H1 (cell line): ENCODE measurements around the gene AP2B1. TPM values are rescaled to one million over a fixed set of nuclear protein-coding genes. Genes with fewer than 3 reads are reported as not detected.

Source experiments
- CTCF ChIA-PET: fragments of 300-600 bp; sonication (Branson Sonifier 250); formaldehyde crosslinking; loops from one replicate; lab custom pipeline; 2021; ENCODE audit not compliant: partially characterized antibody; lab: Charles Lee
- POLR2A ChIA-PET: fragments of 300-600 bp; sonication (Branson Sonifier 250); formaldehyde crosslinking; loops from one replicate; lab custom pipeline; 2021; ENCODE audit warnings: inconsistent platforms; ENCODE audit not compliant: partially characterized antibody; lab: Charles Lee
- DNase-seq, 2 experiments: peaks; one replicate each; pipeline versions ENCODE4 v3.0.0 to v3.0.0-alpha.2; 2010 to 2022; ENCODE audit warnings: low spot score in 2 of 2, low read depth in 1 of 2, mixed read lengths in 1 of 2
- FAIRE-seq: peaks from 2 replicates; lab custom pipeline; 2011; peaks lifted over from hg19 to GRCh38; lab: Jason Lieb, UNC
- H2AFZ ChIP-seq: 2 replicates; pipeline ENCODE4 v1.8.1; 2012; ENCODE audit warnings: low read length, inconsistent platforms
- H2AK5ac ChIP-seq: 2 replicates; pipeline ENCODE4 v1.6.1; 2013; ENCODE audit warnings: low read depth, low read length
- H2BK120ac ChIP-seq: replicated peaks from 2 replicates; pipeline ENCODE3; 2013; ENCODE audit warnings: low read depth, low read length, inconsistent platforms
- H2BK12ac ChIP-seq: 2 replicates; pipeline ENCODE4 v1.6.1; 2013; ENCODE audit warnings: low read depth, low read length
- H2BK15ac ChIP-seq: 2 replicates; pipeline ENCODE4 v1.6.1; 2013; ENCODE audit warnings: low read length
- H2BK20ac ChIP-seq: 2 replicates; pipeline ENCODE4 v1.6.1; 2013; ENCODE audit warnings: low read length
- H2BK5ac ChIP-seq: 2 replicates; pipeline ENCODE4 v1.6.1; 2013; ENCODE audit warnings: low read depth, low read length
- H3K14ac ChIP-seq: 2 replicates; pipeline ENCODE4 v1.6.1; 2013; ENCODE audit warnings: inconsistent platforms; ENCODE audit not compliant: insufficient read length
- H3K18ac ChIP-seq: 2 replicates; pipeline ENCODE4 v1.6.1; 2013; ENCODE audit warnings: low read length; ENCODE audit errors: extremely low read depth
- H3K23ac ChIP-seq: 2 replicates; pipeline ENCODE4 v1.6.1; 2013; ENCODE audit warnings: inconsistent platforms; ENCODE audit not compliant: insufficient read length
- H3K23me2 ChIP-seq: 2 replicates; pipeline ENCODE4 v1.6.1; 2013; ENCODE audit warnings: low read depth, low read length
- H3K27ac ChIP-seq: 2 replicates; pipeline ENCODE4 v1.6.1; 2011; ENCODE audit warnings: low read depth, low read length, inconsistent platforms
- H3K27me3 ChIP-seq, 4 experiments: replicated peaks in 1 of 4; 1 replicate in 1 of 4; 2 replicates in 3 of 4; pipeline versions ENCODE4 v1.6.1 to v1.8.1; 2011 to 2013; ENCODE audit warnings: low read length in 3 of 4, mild to moderate bottlenecking in 3 of 4, inconsistent platforms in 2 of 4, mixed read lengths in 2 of 4, moderate library complexity in 1 of 4; ENCODE audit not compliant: control insufficient read depth in 3 of 4, insufficient read depth in 3 of 4; ENCODE audit errors: extremely low read depth in 1 of 4
- H3K36me3 ChIP-seq, 4 experiments: 2 replicates each; pipeline versions ENCODE4 v1.6.1 to v1.8.1; 2011 to 2013; ENCODE audit warnings: mild to moderate bottlenecking in 4 of 4, low read length in 3 of 4, moderate library complexity in 2 of 4, control low read depth in 1 of 4, inconsistent platforms in 1 of 4; ENCODE audit not compliant: insufficient read depth in 4 of 4, control insufficient read depth in 2 of 4
- H3K4ac ChIP-seq: replicated peaks from 2 replicates; pipeline ENCODE3; 2013; ENCODE audit warnings: low read length, low read depth, mixed read lengths, inconsistent platforms; ENCODE audit not compliant: insufficient read length
- H3K4me1 ChIP-seq, 4 experiments: replicated peaks in 1 of 4; 1 replicate in 1 of 4; 2 replicates in 3 of 4; pipeline versions ENCODE4 v1.6.1 to v1.8.1; 2011 to 2013; ENCODE audit warnings: low read length in 3 of 4, inconsistent platforms in 2 of 4, mixed read lengths in 1 of 4; ENCODE audit not compliant: insufficient read depth in 4 of 4, control insufficient read depth in 3 of 4
- H3K4me2 ChIP-seq, 2 experiments: 2 replicates each; pipeline versions ENCODE4 v1.6.1 to v1.8.1; 2011 to 2013; ENCODE audit warnings: low read depth in 2 of 2, low read length in 2 of 2, control low read depth in 1 of 2, inconsistent platforms in 1 of 2, mild to moderate bottlenecking in 1 of 2; ENCODE audit not compliant: insufficient read depth in 1 of 2
- H3K4me3 ChIP-seq, 4 experiments: fragments of 200-600, 300-600 bp in 1 of 4; sonication (generic), shearing (Covaris generic), sonication (Bioruptor Twin) in 1 of 4; 2 replicates each; pipeline versions ENCODE4 v1.5.1 to v1.8.1; 2011 to 2016; ENCODE audit warnings: low read length in 4 of 4, low read depth in 3 of 4, control low read depth in 2 of 4, inconsistent platforms in 2 of 4, mild to moderate bottlenecking in 2 of 4, mixed read lengths in 1 of 4, moderate library complexity in 1 of 4; ENCODE audit not compliant: insufficient read depth in 2 of 4; ENCODE audit errors: extremely low read depth in 1 of 4
- H3K56ac ChIP-seq: replicated peaks from 2 replicates; pipeline ENCODE3; 2013; ENCODE audit warnings: low read depth, mild to moderate bottlenecking, mixed read lengths, low read length, inconsistent platforms; ENCODE audit not compliant: insufficient read length
- H3K79me1 ChIP-seq: 2 replicates; pipeline ENCODE4 v1.6.1; 2013; ENCODE audit warnings: low read depth, low read length, control low read depth
- H3K79me2 ChIP-seq, 2 experiments: 2 replicates each; pipeline versions ENCODE4 v1.6.1 to v1.8.1; 2012 to 2013; ENCODE audit warnings: low read length in 2 of 2, mild to moderate bottlenecking in 2 of 2, inconsistent platforms in 1 of 2; ENCODE audit not compliant: insufficient read depth in 2 of 2, control insufficient read depth in 1 of 2
- H3K9ac ChIP-seq, 4 experiments: replicated peaks in 1 of 4; 1 replicate in 1 of 4; 2 replicates in 3 of 4; pipeline versions ENCODE4 v1.6.1 to v1.8.1; 2011 to 2013; ENCODE audit warnings: low read depth in 3 of 4, low read length in 3 of 4, control low read depth in 2 of 4, mild to moderate bottlenecking in 2 of 4, moderate library complexity in 2 of 4, inconsistent platforms in 1 of 4; ENCODE audit errors: extremely low read depth in 1 of 4
- H3K9me3 ChIP-seq, 2 experiments: 2 replicates each; pipeline versions ENCODE4 v1.6.1 to v1.8.1; 2012 to 2013; ENCODE audit warnings: mild to moderate bottlenecking in 2 of 2, moderate library complexity in 2 of 2, control low read depth in 1 of 2, inconsistent platforms in 1 of 2, low read depth in 1 of 2, low read length in 1 of 2, mixed read lengths in 1 of 2; ENCODE audit not compliant: insufficient read depth in 2 of 2
- H4K20me1 ChIP-seq, 2 experiments: replicated peaks in 1 of 2; 2 replicates each; pipeline versions ENCODE3 to v1.8.1; 2011 to 2013; ENCODE audit warnings: inconsistent platforms in 2 of 2, low read length in 2 of 2, mild to moderate bottlenecking in 1 of 2; ENCODE audit not compliant: insufficient read depth in 2 of 2, control insufficient read depth in 1 of 2
- H4K5ac ChIP-seq: 2 replicates; pipeline ENCODE4 v1.6.1; 2013; ENCODE audit warnings: low read length, low read depth, mixed read lengths, inconsistent platforms; ENCODE audit not compliant: insufficient read length
- H4K8ac ChIP-seq: 2 replicates; pipeline ENCODE4 v1.8.0; 2013; ENCODE audit warnings: mild to moderate bottlenecking, moderate library complexity, low read length, inconsistent platforms; ENCODE audit not compliant: insufficient read depth; ENCODE audit errors: extremely low read depth
- H4K91ac ChIP-seq: replicated peaks from 2 replicates; pipeline ENCODE3; 2013; ENCODE audit warnings: low read length, mixed read lengths, inconsistent platforms; ENCODE audit not compliant: insufficient read length
- CHD1 ChIP-seq: IDR thresholded peaks from 2 replicates; pipeline ENCODE4 v1.6.1; 2012; ENCODE audit warnings: low read depth, low read length, improper control_type of control experiment
- SRF ChIP-seq: IDR thresholded peaks from 2 replicates; pipeline ENCODE4 v1.6.1; 2011; ENCODE audit warnings: mild to moderate bottlenecking, low read depth, low read length, moderate library complexity
- WGBS, 2 experiments: shearing (Covaris generic) in 1 of 2; methylation state at CpG; one replicate each; pipeline versions ENCODE4 v1.1.6 to v1.1.7; 2013 to 2015; ENCODE audit warnings: low lambda C conversion rate in 2 of 2, mixed read lengths in 2 of 2, inconsistent platforms in 1 of 2, low coverage in 1 of 2, missing lambda C conversion rate in 1 of 2; ENCODE audit not compliant: insufficient replicate concordance in 2 of 2, insufficient coverage in 1 of 2, insufficient read length in 1 of 2; ENCODE audit errors: extremely low coverage in 1 of 2, missing lambda C conversion rate in 1 of 2; 5-methylcytosine and 5-hydroxymethylcytosine counted together
- polyA plus RNA-seq, 7 experiments: library from polyadenylated mRNA; depleted of rRNA in 3 of 7; stranded (reverse) in 5 of 7; unstranded in 2 of 7; fragments of >200 nt in 5 of 7; fragments of 200-250 nt in 2 of 7; gene quantifications; 1 replicate in 5 of 7; 2 replicates in 1 of 7; 4 replicates in 1 of 7; pipeline versions ENCODE4 v1.2.1 to v1.2.3, GENCODE V29; 2011 to 2013; ENCODE audit warnings: missing spikeins in 2 of 7, mixed read lengths in 2 of 7
- total RNA-seq: library from RNA; stranded (reverse); fragmentation: NEBNext Ultra II Directional; extraction: Animal tissue kit (Norgen Biotek cat#: 25700); gene quantifications from 2 replicates; pipeline ENCODE4 v1.2.1, GENCODE V29; 2021

The AP2B1 gene
- total and polyA plus RNA-seq, 2 of the 8 experiments (the other 6 are each of a cell fraction or from before 2014, with no cell fraction given), result 95.5 to 199 TPM

GRCh38 chr17:35541434-35541833 is 45.7 kb upstream of the AP2B1 start:
- Histone ChIP-seq H2BK15ac (no peak overlapping the region), H3K4me2 (no peak overlapping the region), H3K23me2 (no peaks in the 10 kb centered on the region), H2BK12ac (no peak overlapping the region), H3K36me3 (no peaks in the 10 kb centered on the region), H3K79me2 (no peaks in the 10 kb centered on the region), H4K5ac (no peak overlapping the region), H2BK5ac (no peak overlapping the region), H3K4me1 (no peaks in the 10 kb centered on the region), H4K91ac (no peak overlapping the region), H2AK5ac (no peak overlapping the region), H4K20me1 (no peaks in the 10 kb centered on the region), H3K27me3 (no peaks in the 10 kb centered on the region), H3K4ac (no peak overlapping the region), H2BK20ac (no peak overlapping the region), H3K9ac (no peak overlapping the region), H3K56ac (no peak overlapping the region), H3K79me1 (no peaks in the 10 kb centered on the region), H3K9me3 (no peaks in the 10 kb centered on the region), H2AFZ (no peak overlapping the region), H3K18ac (no peak overlapping the region), H3K23ac (no peak overlapping the region), H3K27ac (no peak overlapping the region), H2BK120ac (no peak overlapping the region), H4K8ac (no peak overlapping the region), H3K14ac (no peak overlapping the region), H3K4me3 (no peak overlapping the region)
- CTCF ChIA-PET, result interaction anchor here (0.6 to 3.0 kb wide), 4 partner anchors 8 to 290 kb away, joined by 3 to 12 read pairs (median 6); no protein-coding TSS in a partner anchor
- FAIRE-seq, result no peak
- no peak for DNase-seq
- WGBS, 2 experiments, result 85% methylated on average over 1 of the region's 1 CpG; no CpG with 5 or more reads in 1 of the 2 experiments
- POLR2A ChIA-PET, result no interaction called here
- TF ChIP-seq SRF (no peak), CHD1 (no peak)
